ENCODE data around the gene KCNE4.
"Not testable (repeated sequence)": the region's sequence is repeated elsewhere in the genome, so short reads cannot be mapped to it uniquely, and the experiment has no call there.

The KCNE4 gene

DNA sequence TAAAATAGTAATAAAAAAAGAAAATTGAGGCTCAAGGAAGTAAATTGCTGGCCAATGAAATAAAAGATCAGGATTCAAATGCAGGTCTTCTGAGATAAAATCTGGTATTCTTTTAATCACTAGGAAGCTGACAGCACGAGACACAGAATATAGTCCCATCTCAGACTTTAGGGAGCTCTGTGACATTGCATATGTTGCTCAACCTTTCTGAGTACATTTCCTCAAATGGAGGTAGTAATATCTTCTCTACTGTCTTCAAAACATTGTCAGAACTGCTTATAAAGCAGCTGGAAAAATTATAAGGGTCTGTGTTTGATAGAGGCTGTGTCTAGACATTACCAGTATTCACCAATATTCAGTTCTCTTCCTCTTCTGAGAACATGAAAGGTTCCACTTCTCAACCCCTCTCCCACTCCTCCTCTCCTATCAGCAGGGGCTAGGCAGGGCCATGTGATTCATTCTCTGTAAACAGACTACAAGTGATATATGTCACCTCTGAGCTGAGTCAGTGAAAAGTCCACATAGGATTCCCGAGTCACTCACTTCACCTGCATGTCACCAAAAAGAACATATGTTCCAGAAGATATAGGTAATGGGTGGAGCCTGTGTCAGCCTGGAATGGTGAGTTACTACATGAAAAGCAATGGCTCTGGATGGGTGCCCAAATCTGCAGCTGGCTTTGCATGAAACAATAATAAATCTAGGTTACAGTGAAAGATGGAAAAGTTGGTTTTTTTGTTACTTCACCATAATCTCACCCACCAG lies 7.1 kb downstream of the KCNE4 start:
- no peak for DNase-seq

DNA sequence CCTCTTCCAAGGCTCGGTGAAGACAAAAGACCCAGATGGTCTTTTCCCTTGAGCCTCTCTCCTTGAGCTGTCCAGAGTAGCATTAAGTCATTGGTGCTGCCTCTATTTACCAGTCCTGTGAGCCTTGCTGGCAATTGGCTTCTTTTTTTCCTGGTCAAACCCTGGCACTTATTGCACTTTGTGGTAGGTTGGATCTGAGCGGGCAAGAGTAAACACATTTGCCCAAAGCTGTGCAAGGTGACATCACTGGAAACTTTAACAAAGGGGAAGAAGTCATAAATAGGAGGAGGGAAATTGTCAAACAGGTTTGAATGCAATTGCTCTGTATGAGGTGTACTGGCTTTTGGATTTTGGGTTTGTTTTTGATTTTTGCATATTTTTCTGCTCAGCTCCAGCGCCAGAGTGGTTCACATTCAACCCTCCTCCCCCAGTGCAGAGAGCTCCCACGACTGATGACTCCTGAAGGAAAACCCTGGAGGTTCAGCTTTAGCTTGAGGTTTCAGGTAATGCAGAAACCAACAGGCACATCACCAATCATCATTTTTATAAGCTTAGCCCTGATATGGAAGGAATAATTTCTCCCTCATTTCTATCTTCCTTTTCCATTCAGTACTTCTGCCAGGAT lies 8.3 kb downstream of the KCNE4 start:
- DNase-seq: no peak

DNA sequence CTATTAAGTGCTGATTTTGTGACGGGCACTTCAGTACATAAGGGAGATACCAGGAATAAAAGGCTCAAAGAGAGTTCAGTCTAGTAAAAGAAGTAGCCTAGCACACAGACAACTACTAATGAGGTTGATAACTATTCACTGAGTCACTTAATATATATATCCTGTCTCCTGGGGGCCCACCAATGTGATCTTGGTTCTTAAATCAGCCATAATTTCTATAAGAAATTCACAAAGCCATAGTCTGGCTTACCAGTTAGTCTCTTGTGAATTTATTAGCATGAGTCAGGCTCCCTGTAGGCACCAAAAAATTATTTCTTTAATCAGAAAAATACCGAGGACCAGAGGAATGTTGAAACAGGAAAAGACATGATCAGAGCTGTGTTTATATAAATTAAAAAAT lies 10.4 kb downstream of the KCNE4 start:
- DNase-seq: no peak

DNA sequence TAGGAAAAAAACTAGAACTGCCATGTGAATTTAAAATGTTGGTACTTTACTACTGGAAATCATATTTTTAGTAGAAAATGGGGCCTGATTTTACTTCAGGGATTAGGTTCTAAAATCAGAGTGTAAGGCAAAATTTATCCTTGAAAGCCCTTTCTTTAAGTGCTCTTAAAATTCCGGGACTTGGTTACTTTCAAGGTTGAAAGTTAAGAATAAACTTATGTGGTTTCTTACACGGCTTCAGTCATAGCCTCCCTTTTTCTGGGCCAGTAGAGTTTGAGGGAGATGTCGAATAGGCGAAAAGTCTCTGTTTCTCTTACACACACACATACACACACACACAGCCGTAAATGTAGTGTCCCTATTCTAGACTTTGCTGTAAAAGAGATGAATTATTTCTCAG lies 13.1 kb downstream of the KCNE4 start:
- no peak for DNase-seq

DNA sequence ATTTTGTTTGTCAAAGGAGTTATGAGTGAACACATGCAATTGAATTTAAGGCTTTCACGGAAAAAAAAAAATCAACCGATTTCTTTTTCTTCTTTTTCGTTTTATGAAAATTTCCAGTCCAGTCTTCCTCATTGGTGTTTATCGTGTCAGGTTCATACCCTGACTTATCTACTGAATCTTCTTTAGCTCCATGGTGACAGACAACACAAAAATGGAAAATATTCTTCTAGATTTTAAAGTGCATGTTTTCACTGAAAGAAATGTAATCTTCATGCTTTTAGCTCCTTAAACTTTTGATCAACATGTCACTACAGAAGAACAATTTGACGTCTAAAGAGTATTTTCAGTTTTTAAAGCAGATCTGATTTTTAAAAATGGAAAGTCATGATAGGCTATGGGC lies 14.7 kb downstream of the KCNE4 start:
- no peak for DNase-seq

DNA sequence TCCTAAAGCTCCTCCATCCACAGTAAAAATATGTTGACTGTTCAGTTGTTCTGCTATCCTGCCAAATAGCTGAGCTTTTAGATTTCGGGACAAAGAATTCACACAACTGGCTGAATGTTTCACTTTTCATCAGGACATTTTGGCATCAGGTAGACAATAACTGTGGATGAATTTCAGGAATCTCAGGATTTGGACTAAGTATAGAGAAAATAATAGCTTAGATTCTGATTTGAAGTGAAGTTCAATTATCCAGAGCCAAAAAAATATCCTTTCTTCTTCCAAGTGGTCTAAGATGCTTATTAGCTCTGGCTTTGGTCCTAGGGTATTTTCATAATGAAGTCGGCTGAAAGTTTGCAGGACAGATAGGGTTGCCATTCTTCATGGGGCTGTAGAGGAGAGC lies 16.1 kb downstream of the KCNE4 start:
- DNase-seq: no peak

DNA sequence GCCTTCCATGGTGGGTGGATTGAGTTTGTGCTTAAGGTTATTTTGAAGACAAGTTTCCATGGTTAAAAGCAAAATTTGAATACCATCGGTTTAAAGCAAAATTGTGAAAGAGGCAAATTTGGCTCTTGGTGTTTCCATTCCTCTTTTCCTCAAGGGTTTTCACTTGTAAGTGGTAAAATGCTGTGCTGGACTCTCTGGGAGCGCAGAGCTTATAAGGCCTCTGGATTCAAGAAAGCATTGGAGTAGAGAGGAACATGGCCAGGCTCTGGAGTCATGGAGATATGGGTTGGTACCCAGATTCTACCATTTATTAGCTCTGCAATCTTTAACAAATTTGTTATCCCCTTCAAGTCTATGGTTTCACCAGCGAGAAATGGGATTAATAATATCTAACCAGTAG lies 17.5 kb downstream of the KCNE4 start:
- no peak for DNase-seq

DNA sequence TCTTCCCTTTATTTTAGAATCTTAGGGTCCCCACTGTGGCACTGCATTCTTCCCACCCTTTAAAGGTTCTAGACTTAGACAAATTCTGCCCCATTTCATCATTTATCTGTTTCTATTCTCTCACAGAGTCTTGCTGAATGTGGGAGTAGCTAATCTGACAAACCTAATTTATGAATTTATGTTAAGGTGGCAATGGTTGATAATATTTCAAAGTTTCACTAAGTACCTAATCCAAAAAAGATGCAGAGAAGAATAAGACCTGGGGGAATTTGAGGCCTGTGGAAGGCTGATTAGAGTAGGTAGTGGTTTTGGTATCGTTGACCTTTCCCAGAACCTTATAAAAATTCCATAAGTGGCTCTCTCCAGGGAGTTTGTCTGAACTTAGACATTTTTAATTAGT lies 18.0 kb downstream of the KCNE4 start:
- no peak for DNase-seq

DNA sequence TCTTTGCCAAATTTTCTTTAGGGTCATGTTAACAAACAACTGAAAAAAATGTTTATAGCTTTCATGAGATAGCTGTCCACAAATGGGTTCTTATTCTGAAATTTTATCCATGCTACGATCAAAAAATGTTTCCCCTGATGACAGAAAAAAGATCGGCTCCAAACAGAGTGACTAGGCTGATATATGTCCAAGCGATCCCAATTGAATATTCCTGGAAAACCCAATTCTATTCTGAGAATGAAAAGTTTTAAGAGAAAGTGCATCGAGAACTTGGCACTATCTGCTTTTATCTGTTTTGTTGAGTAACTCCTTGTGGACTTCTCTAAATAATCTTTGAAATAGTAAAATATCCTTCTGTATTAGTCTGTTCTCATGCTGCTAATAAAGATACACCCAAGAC lies 19.1 kb downstream of the KCNE4 start:
- no peak for DNase-seq

DNA sequence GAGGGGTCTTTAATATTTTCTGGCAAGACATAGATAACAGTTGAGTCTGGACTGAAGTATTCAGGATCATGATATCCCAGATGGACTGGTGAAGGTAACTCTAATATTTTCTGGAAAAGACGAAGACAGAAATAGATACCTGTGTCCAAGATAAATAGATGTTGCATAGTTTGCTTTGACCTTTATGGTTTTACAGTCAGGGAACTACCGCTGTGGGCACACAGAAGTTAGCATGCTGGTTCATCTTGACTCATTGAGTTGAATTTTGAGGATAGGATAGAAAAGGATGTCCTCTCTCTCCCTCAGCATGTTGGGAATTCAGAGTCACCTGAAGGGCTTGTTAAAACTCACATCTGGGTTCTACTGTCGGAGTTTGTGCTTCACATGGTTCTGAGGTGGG lies 20.8 kb downstream of the KCNE4 start:
- DNase-seq: no peak

DNA sequence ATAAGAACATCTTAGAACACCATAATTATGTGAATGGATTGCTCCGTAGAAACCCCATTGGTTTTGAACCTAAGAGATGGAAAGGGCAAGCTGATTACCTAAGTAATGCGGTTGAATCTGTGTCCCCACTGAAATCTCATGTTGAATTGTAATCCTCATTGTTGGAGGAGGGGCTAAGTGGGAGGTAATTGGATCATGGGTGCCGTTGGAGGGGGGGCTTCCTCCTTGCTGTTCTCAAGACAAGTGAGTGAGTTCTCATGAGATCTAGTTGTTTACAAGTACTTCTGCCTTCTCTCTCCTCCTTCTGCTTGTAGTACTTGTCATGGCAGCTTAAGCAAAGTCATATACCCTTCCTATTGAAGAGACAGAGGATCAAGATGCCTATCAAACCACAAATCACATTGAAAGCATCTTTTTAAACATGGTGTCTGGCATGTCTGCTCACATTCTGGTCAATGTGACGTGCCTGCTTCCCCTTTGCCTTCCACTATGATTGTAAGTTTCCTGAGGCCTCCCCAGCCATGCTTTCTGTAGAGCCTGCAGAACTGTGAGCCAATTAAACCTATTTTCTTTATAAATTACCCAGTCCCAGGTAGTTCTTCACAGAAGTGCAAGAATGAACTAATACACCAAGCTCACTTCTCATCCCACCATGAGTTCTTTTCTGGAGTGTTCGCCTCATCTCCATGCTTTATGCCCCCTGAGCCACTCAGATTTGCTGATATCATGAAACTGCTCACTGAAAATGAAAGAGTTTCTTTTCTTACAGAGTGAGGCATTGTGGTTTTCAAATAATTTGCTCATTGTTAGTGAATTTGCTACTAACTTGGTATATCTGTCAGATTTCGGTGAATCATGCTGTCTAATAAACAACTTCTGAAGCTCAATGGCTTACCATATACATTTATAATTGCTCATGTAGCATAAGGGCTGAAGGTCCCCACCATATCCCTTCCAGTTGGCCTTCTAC lies 23.6 kb downstream of the KCNE4 start:
- no peak for DNase-seq

DNA sequence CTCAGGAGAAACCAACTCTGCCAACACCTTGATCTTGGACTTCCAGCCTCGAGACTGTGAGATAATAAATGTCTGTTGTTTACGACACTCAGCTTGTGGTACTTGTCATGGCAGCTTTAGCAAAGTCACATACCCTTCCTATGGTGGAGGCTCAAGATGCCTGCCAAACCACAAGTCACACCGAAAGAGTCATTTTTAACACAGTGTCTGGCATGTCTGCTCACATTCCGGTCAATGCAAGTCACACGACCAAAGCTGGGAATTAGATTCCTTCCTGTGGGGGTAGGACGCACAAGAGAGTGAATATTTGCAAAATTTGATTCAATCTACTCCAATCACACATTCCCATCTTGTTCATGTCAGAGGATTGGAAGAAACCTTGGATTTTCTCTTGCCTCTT lies 24.6 kb downstream of the KCNE4 start:
- no peak for DNase-seq

DNA sequence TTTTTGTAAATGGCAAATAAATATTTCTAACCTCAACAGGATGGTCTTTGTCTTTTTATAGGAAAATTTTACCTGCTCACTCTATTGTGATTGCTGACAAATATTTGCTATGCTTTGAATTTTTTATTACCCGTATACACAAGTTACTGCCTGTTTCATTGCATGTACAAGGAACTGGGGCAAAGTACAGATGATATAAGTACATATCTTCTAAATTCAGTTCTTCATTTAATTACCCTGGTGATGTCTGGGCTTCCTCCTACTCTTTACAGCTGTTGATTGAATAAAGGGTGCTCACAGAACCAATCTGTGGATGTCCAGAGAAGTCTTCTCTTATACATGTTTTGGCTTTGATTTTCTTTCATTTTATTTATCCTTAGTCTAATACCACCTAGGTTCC lies 26.5 kb downstream of the KCNE4 start:
- no peak for DNase-seq

DNA sequence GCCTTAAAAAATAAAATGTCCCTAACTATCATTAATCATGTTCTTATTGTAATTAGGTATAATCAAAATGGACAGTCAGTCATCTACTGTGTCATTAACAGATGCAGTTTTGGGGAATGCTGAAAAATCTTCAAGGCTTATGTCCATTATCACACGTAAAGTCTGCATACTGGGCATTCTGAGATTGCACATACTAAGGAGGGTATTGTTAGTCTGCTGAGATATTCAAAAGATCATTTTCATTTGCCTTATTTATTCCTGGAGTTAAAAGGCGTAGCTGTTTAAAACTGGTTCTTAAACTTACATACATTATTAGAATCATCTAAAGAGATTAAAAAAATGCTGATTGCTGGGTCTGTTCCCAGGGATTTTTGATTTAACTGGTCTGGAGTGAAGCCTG lies 27.4 kb downstream of the KCNE4 start:
- no peak for DNase-seq

DNA sequence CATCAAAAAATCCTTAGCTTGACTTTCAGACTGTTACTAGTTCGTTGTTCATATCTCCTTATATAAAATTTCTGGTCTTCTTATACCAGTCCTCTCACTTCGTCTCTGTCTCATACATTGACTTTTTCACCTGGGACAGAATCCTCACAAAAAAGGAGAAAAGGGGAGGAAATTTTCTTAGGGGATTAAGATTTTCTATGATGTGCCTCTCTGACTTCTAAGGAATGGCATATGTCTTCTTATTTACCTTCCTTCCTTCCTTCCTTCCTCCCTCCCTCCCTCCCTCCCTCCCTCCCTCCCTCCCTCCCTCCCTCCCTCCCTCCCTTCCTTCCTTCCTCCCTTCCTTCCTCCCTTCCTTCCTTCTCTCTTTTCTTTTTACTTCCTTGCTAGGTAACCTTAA lies 27.9 kb downstream of the KCNE4 start:
- DNase-seq: no peak

DNA sequence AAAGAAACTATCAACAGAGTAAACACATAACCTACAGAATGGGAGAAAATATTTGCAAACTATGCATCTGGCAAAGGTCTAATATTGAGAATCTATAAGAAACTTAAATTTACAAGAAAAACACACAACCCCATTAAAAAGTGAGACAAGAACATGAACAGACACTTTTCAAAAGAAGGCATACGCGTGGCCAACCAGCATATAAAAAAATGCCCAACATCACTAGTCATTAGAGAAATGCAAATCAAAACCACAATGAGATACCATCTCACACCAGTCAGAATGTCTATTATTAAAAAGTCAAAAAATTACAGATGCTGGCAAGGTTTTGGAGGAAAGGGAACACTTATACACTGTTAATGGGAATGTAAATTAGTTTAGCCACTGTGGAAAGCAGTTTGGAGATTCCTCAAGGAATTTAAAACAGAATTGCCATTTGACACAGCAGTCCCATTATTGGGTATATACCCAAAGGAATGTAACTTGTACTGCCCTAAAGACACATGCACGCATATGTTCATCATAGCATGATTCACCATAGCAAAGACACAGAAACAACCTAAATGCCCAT lies 28.9 kb downstream of the KCNE4 start:
- not testable (repeated sequence) for DNase-seq

DNA sequence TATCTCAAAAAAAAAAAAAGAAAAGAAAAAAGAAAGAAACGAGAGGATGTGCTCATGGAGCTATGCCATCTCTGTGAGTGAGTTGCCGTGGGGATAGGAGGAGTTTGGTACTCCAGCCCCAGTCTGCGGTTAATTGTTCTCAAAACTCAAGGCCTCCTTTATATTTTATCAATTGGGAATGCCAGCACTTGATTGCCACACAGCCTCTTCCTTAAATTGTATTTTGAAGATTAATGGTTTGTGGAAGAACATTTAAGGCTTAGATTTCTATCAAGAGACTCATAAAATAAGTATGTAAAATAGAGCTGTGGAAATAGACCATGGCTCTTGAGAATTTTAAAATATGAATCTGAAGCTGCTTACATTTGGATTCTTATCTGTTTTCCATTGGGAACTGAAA lies 29.8 kb downstream of the KCNE4 start:
- no peak for DNase-seq

DNA sequence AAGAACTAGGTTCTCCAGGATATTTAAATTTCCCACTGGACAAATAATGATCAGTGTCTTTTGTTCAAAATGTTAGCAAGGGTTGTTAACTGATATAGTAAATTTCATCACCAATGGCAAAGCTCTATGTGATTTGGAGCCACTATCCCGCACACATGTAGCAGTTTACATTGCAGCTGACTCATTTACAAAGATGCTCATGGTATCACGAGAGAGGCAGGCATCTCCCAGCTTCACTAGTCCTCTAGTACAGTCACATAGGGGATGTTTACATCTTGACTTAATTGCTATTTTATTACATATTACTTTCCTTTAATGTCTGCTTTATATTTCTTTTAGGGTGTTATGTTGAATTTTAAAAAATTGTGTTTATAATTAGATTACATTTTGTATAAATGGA lies 30.7 kb downstream of the KCNE4 start:
- no peak for DNase-seq

DNA sequence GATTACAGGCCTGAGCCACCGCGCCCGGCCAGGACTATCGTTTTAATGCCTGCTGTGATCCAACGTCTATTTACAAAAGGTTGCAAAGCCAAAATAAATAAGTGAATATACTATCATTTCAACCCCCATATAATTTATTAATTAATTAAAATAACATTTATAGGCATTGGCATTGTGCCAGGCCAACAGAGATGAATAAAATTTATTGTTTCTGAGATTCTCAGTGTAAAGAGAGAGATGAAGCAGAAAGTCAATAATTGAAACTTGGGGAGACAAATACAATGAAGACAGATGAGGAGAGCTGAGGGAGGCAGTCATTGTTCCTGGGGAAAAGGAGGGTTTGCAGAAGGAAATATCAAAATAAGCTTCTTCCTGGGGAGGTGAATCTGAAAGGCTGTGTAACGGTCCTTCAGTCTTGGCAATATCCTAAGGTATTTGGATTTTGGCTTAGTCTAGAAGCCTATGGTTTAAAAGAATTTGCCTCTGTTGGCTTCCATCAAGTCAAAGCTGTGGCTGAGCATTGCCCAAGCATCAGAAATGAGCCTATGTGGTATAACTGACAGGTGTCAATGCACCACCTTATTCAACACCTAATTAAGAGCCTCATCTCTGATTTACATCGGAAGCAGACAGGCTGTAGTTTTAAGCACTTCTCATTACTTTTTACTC lies 31.5 kb downstream of the KCNE4 start:
- no peak for DNase-seq

DNA sequence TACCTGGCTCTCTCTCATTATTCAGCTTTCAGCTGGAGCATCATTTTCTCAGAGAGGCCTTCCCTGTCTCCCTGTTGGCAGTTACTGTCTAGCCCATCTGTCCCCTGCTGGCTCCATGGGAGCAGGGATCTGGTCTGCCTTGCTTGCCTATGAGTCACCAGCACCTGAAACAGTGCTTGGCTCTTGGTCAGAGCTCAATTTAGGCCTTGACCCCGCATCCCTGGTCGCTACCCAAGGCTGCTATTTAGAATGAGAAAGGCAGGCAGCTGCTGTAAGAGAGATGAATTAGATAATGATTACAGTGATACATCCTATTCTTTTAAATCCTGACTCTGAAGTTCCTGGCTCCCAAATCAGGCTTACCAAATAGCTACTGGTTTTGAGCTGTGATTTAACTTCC lies 32.9 kb downstream of the KCNE4 start:
- no peak for DNase-seq

DNA sequence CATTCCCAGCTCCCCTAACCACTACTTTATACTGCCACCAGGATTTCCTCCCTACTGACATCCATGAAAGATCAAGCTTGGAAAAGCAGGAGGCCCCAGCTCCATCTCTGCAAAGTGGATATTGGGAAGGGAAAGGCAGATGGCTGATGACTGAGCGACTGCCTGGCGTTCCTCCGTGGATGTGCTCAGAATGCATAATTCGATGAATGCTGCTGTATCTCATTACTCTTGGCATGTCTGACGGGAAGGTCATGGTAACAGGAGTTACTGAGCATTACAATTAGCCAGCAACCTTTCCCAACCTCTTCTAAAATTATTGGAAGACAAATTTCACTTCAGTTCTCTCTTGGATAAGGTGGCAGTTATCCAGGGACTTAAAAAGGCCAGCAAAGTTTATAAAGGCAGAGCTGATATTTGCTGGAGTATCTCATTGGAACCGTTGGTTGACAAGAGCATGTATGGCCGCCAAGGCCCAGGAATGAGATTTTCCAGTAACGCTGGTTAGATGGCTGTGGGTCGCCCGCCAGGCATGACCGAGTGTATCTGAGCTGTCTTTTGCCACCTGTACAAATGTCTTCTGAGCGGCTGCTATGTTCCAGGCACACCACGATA lies 34.5 kb downstream of the KCNE4 start:
- no peak for DNase-seq

DNA sequence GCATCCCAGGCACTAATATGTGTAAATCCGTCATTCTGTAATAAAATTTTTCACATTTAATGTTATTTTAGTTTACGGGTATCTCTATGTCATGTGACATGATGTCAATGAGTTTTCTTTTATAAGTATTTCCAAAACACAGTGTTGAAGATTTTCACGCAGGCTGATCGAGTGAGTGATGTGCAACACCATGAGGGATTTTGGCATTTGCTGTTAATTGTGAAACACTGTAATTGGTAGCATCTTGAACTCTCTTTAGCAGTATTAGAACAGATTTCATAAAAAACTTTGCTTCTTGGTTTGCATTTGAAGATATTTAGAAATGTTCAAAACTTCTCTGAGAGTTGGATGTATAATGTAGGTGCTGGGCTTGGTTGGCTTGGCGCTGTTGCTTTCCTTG lies 35.5 kb downstream of the KCNE4 start:
- DNase-seq: no peak
